HepG2 (cell line): ENCODE results near the gene MTRF1. TPM values are rescaled to one million over a fixed set of nuclear protein-coding genes. Genes with fewer than 3 reads are reported as not detected.
A peak's percentile ranks its signal among the peaks of the same experiment; 100 is the strongest.

ENCODE experiments used
- CHD2 ChIP-seq: IDR thresholded peaks from 2 replicates; pipeline ENCODE4 v1.6.1; 2011; ENCODE audit warnings: low read depth, low read length, improper control_type of control experiment
- HNRNPL ChIP-seq: fragments of 200-400 bp; formaldehyde crosslinking; IDR thresholded peaks from 2 replicates; pipeline ENCODE4 v1.6.1; 2017; ENCODE audit warnings: mild to moderate bottlenecking, low read depth, low read length
- RAD21 ChIP-seq: fragments of 450-650 bp; formaldehyde crosslinking; IDR thresholded peaks from 2 replicates; pipeline ENCODE4 v1.5.0; 2020; ENCODE audit warnings: mild to moderate bottlenecking
- TGIF2 ChIP-seq: IDR thresholded peaks from 2 replicates; pipeline ENCODE4 v1.6.1; 2016; ENCODE audit warnings: control low read depth, missing compliant biosample characterization
- ZNF225 ChIP-seq: sonication (generic); formaldehyde crosslinking; IDR thresholded peaks from 2 replicates; pipeline ENCODE4 v1.4.0; 2020; ENCODE audit warnings: mild to moderate bottlenecking, missing genetic modification reagents
- ZNF670 ChIP-seq: sonication (generic); formaldehyde crosslinking; IDR thresholded peaks from 2 replicates; pipeline ENCODE4 v1.8.0; 2022; ENCODE audit warnings: mild to moderate bottlenecking, missing genetic modification reagents, borderline replicate concordance
- polyA plus RNA-seq, 8 experiments: library from polyadenylated mRNA; depleted of rRNA in 3 of 8; stranded (reverse) in 7 of 8; unstranded in 1 of 8; fragments of >200 nt; fragmentation: Illumina TruSeq in 4 of 8; extraction: Trizol in 4 of 8; gene quantifications; 2 replicates each; pipeline versions ENCODE4 v1.2.1 to v1.2.3, GENCODE V29; 2011 to 2016; ENCODE audit warnings: low read depth in 4 of 8, missing spikeins in 1 of 8, mixed read lengths in 1 of 8; ENCODE audit not compliant: insufficient read depth in 1 of 8
- total RNA-seq, 5 experiments: library from RNA; depleted of rRNA; stranded (reverse); fragments of >200 nt; fragmentation: Illumina TruSeq; extraction: Trizol; gene quantifications; 2 replicates each; pipeline ENCODE4 v1.2.3, GENCODE V29; 2016; ENCODE audit warnings: low read depth in 1 of 5
- TF ChIP-seq, protein P1 (sequence below): sonication (generic); formaldehyde crosslinking; IDR thresholded peaks from 2 replicates; pipeline ENCODE4 v1.4.0; 2020; ENCODE audit warnings: mild to moderate bottlenecking, missing genetic modification reagents
- TF ChIP-seq, protein P2 (sequence below): sonication (generic); formaldehyde crosslinking; IDR thresholded peaks from 2 replicates; pipeline ENCODE4 v1.5.0; 2020; ENCODE audit warnings: mild to moderate bottlenecking, missing genetic modification reagents
- TF ChIP-seq, protein P3 (sequence below): sonication (generic); formaldehyde crosslinking; IDR thresholded peaks from 2 replicates; pipeline ENCODE4 v1.4.0; 2020; ENCODE audit warnings: missing genetic modification reagents, borderline replicate concordance
- TF ChIP-seq, protein P4 (sequence below): sonication (generic); formaldehyde crosslinking; IDR thresholded peaks from 2 replicates; pipeline ENCODE4 v1.8.0; 2022; ENCODE audit warnings: missing genetic modification reagents, low read depth, mild to moderate bottlenecking, borderline replicate concordance
- TF ChIP-seq, protein P5 (sequence below): sonication (generic); formaldehyde crosslinking; IDR thresholded peaks from 2 replicates; pipeline ENCODE4 v1.4.0; 2020; ENCODE audit warnings: missing genetic modification reagents
- TF ChIP-seq, protein P6 (sequence below): sonication (generic); formaldehyde crosslinking; IDR thresholded peaks from 2 replicates; pipeline ENCODE4 v1.4.0; 2020; ENCODE audit warnings: missing genetic modification reagents, borderline replicate concordance
- TF ChIP-seq, protein P7 (sequence below): sonication (generic); formaldehyde crosslinking; IDR thresholded peaks from 2 replicates; pipeline ENCODE4 v1.8.1; 2023; ENCODE audit warnings: missing genetic modification reagents, inconsistent platforms, borderline replicate concordance

Gene MTRF1
- total and polyA plus RNA-seq, 2 of the 13 experiments (the other 11 are each of a cell fraction or from before 2014, with no cell fraction given), result 21.6 to 27.2 TPM

DNA sequence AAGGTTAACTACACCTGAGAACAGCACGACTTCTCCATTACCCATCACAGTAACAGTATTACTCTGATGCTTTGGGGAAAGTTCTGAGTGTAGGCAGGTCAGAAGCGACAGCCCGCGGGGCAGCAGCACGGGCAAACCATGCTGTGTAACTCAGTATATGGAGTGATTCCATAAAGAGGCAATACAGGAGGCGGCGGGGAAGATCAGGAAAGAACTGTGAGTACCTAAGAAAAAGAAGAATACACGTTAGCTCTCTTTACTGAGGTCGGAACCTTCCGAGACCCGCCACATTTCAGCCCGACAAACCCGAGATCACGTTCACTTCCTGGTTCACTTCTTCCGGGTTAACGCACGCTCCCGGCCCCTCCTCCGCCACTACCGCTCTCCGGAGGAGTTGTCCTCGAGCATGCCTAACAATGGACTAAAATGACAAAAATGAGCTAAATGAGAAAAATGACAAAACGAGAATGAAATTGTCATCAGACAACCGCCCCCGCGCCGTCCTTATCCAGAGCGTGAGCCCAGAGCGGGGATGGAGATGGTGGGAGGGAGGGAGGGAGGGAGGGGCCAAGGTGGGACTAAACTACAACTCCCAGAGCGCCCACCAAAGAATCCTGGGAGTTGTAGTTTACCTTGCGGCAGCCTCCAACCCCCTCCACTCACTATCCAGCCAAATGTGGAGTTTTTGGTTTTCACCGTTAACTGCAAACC, at the start of gene MTRF1 (continued):
- TF ChIP-seq, protein P1, sequence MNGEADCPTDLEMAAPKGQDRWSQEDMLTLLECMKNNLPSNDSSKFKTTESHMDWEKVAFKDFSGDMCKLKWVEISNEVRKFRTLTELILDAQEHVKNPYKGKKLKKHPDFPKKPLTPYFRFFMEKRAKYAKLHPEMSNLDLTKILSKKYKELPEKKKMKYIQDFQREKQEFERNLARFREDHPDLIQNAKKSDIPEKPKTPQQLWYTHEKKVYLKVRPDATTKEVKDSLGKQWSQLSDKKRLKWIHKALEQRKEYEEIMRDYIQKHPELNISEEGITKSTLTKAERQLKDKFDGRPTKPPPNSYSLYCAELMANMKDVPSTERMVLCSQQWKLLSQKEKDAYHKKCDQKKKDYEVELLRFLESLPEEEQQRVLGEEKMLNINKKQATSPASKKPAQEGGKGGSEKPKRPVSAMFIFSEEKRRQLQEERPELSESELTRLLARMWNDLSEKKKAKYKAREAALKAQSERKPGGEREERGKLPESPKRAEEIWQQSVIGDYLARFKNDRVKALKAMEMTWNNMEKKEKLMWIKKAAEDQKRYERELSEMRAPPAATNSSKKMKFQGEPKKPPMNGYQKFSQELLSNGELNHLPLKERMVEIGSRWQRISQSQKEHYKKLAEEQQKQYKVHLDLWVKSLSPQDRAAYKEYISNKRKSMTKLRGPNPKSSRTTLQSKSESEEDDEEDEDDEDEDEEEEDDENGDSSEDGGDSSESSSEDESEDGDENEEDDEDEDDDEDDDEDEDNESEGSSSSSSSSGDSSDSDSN, result no peak
- no peak for TF ChIP-seq CHD2
- TF ChIP-seq, protein P2, sequence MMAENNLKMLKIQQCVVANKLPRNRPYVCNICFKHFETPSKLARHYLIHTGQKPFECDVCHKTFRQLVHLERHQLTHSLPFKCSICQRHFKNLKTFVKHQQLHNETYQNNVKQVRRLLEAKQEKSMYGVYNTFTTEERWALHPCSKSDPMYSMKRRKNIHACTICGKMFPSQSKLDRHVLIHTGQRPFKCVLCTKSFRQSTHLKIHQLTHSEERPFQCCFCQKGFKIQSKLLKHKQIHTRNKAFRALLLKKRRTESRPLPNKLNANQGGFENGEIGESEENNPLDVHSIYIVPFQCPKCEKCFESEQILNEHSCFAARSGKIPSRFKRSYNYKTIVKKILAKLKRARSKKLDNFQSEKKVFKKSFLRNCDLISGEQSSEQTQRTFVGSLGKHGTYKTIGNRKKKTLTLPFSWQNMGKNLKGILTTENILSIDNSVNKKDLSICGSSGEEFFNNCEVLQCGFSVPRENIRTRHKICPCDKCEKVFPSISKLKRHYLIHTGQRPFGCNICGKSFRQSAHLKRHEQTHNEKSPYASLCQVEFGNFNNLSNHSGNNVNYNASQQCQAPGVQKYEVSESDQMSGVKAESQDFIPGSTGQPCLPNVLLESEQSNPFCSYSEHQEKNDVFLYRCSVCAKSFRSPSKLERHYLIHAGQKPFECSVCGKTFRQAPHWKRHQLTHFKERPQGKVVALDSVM, result no peak
- TF ChIP-seq, protein P3, sequence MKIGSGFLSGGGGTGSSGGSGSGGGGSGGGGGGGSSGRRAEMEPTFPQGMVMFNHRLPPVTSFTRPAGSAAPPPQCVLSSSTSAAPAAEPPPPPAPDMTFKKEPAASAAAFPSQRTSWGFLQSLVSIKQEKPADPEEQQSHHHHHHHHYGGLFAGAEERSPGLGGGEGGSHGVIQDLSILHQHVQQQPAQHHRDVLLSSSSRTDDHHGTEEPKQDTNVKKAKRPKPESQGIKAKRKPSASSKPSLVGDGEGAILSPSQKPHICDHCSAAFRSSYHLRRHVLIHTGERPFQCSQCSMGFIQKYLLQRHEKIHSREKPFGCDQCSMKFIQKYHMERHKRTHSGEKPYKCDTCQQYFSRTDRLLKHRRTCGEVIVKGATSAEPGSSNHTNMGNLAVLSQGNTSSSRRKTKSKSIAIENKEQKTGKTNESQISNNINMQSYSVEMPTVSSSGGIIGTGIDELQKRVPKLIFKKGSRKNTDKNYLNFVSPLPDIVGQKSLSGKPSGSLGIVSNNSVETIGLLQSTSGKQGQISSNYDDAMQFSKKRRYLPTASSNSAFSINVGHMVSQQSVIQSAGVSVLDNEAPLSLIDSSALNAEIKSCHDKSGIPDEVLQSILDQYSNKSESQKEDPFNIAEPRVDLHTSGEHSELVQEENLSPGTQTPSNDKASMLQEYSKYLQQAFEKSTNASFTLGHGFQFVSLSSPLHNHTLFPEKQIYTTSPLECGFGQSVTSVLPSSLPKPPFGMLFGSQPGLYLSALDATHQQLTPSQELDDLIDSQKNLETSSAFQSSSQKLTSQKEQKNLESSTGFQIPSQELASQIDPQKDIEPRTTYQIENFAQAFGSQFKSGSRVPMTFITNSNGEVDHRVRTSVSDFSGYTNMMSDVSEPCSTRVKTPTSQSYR (CRISPR knock-in tag), result peak; percentile 34
- TF ChIP-seq, protein P4, sequence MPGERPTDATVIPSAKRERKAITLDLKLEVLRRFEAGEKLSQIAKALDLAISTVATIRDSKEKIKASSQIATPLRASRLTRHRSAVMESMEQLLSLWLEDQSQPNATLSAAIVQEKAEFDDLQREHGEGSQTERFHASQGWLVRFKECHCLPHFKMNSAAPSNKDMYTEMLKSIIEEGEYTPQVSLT (CRISPR knock-in tag), result no peak
- 0 out of 2 replicates have a peak, but pooled peaks have one; percentile 12 for TF ChIP-seq RAD21 (CRISPR knock-in tag)
- TF ChIP-seq ZNF670 (CRISPR knock-in tag), result no peak
- TF ChIP-seq, protein P5, sequence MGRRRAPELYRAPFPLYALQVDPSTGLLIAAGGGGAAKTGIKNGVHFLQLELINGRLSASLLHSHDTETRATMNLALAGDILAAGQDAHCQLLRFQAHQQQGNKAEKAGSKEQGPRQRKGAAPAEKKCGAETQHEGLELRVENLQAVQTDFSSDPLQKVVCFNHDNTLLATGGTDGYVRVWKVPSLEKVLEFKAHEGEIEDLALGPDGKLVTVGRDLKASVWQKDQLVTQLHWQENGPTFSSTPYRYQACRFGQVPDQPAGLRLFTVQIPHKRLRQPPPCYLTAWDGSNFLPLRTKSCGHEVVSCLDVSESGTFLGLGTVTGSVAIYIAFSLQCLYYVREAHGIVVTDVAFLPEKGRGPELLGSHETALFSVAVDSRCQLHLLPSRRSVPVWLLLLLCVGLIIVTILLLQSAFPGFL (CRISPR knock-in tag), result no peak
- no peak for TF ChIP-seq ZNF225
- TF ChIP-seq, protein P6, sequence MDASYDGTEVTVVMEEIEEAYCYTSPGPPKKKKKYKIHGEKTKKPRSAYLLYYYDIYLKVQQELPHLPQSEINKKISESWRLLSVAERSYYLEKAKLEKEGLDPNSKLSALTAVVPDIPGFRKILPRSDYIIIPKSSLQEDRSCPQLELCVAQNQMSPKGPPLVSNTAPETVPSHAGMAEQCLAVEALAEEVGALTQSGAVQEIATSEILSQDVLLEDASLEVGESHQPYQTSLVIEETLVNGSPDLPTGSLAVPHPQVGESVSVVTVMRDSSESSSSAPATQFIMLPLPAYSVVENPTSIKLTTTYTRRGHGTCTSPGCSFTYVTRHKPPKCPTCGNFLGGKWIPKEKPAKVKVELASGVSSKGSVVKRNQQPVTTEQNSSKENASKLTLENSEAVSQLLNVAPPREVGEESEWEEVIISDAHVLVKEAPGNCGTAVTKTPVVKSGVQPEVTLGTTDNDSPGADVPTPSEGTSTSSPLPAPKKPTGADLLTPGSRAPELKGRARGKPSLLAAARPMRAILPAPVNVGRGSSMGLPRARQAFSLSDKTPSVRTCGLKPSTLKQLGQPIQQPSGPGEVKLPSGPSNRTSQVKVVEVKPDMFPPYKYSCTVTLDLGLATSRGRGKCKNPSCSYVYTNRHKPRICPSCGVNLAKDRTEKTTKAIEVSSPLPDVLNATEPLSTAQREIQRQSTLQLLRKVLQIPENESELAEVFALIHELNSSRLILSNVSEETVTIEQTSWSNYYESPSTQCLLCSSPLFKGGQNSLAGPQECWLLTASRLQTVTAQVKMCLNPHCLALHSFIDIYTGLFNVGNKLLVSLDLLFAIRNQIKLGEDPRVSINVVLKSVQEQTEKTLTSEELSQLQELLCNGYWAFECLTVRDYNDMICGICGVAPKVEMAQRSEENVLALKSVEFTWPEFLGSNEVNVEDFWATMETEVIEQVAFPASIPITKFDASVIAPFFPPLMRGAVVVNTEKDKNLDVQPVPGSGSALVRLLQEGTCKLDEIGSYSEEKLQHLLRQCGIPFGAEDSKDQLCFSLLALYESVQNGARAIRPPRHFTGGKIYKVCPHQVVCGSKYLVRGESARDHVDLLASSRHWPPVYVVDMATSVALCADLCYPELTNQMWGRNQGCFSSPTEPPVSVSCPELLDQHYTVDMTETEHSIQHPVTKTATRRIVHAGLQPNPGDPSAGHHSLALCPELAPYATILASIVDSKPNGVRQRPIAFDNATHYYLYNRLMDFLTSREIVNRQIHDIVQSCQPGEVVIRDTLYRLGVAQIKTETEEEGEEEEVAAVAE (CRISPR knock-in tag), result 0 out of 2 replicates have a peak, but pooled peaks have one; percentile 47
- TF ChIP-seq TGIF2 (CRISPR knock-in tag), result peak; percentile 64; the same call in 1 of the 2 replicates
- TF ChIP-seq HNRNPL, result no peak
- TF ChIP-seq, protein P7, sequence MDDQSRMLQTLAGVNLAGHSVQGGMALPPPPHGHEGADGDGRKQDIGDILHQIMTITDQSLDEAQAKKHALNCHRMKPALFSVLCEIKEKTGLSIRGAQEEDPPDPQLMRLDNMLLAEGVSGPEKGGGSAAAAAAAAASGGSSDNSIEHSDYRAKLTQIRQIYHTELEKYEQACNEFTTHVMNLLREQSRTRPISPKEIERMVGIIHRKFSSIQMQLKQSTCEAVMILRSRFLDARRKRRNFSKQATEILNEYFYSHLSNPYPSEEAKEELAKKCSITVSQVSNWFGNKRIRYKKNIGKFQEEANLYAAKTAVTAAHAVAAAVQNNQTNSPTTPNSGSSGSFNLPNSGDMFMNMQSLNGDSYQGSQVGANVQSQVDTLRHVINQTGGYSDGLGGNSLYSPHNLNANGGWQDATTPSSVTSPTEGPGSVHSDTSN (CRISPR knock-in tag), result no peak
